Kidney tubule cell (primary cell): ENCODE measurements around the gene ALG8.
A peak's percentile ranks its signal among the peaks of the same experiment; 100 is the strongest.
"Not testable (repeated sequence)": the region's sequence is repeated elsewhere in the genome, so short reads cannot be mapped to it uniquely, and the experiment has no call there.

Experiments
- DNase-seq: peaks from one replicate; pipeline ENCODE4 v3.0.0-alpha.2; 2018; ENCODE audit warnings: low spot score

Gene ALG8

GRCh38 chr11:78139422-78140391, at the start of gene ALG8:
Gene ALG8, minus strand, starts transcription at chr11:78139626. Its CDS starts 38 bp downstream, at chr11:78139588.
- DNase-seq = peak; percentile 97

GRCh38 chr11:78188286-78189173, 49.1 kb upstream of the ALG8 start, which contains the start of the genes KCTD21 and USP35:
Gene KCTD21, minus strand, starts transcription at chr11:78188626. Its CDS starts 14,072 bp downstream, at chr11:78174554.
Gene USP35, plus strand, starts transcription at chr11:78188919. Its CDS starts 7,327 bp downstream, at chr11:78196246.
- DNase-seq = peak; percentile 98

- DNase-seq = peak; percentile 55
Observed at GRCh38 chr11:78187366-78188285, 48.2 kb upstream of the ALG8 start.

GRCh38 chr11:78181185-78181584, 41.8 kb upstream of the ALG8 start:
- DNase-seq = no peak

- no peak for DNase-seq
Observed at GRCh38 chr11:78180751-78181150, 41.3 kb upstream of the ALG8 start.

GRCh38 chr11:78179459-78180071, 40.1 kb upstream of the ALG8 start:
- DNase-seq = peak; percentile 61

GRCh38 chr11:78177216-78177615, 37.8 kb upstream of the ALG8 start:
- DNase-seq = no peak

GRCh38 chr11:78176605-78177141, 37.2 kb upstream of the ALG8 start:
- no peak for DNase-seq

GRCh38 chr11:78175862-78176261, 36.4 kb upstream of the ALG8 start:
- DNase-seq = not testable (repeated sequence)

- no peak for DNase-seq
Observed at GRCh38 chr11:78171951-78172350, 32.5 kb upstream of the ALG8 start.

- no peak for DNase-seq
Observed at GRCh38 chr11:78170874-78171549, 31.6 kb upstream of the ALG8 start.

GRCh38 chr11:78170413-78170812, 31.0 kb upstream of the ALG8 start:
- DNase-seq = no peak

- no peak for DNase-seq
Observed at GRCh38 chr11:78168539-78169477, 29.4 kb upstream of the ALG8 start.

GRCh38 chr11:78166855-78167469, 27.5 kb upstream of the ALG8 start:
- DNase-seq = no peak

- no peak for DNase-seq
Observed at GRCh38 chr11:78164471-78164870, 25.0 kb upstream of the ALG8 start.

GRCh38 chr11:78163828-78164227, 24.4 kb upstream of the ALG8 start:
- DNase-seq = no peak

GRCh38 chr11:78161962-78162371, 22.5 kb upstream of the ALG8 start:
- DNase-seq = no peak

- no peak for DNase-seq
Observed at GRCh38 chr11:78161346-78161745, 21.9 kb upstream of the ALG8 start.
